Fibroblast of skin of abdomen (primary cell): ENCODE results near the gene RAC2.
A peak's percentile ranks its signal among the peaks of the same experiment; 100 is the strongest.

Experiments used
- DNase-seq: peaks from one replicate; pipeline ENCODE4 v3.0.0-alpha.2; 2013

The RAC2 gene

GRCh38 chr22:37186228-37186996 is 57.7 kb downstream of the RAC2 start:
- DNase-seq: peak; percentile 82

GRCh38 chr22:37185646-37186227 is 58.3 kb downstream of the RAC2 start:
- no peak for DNase-seq

- no peak for DNase-seq
Measured at GRCh38 chr22:37184816-37185541, 59.1 kb downstream of the RAC2 start.

- DNase-seq: no peak
Measured at GRCh38 chr22:37184380-37184755, 59.7 kb downstream of the RAC2 start.

DNA sequence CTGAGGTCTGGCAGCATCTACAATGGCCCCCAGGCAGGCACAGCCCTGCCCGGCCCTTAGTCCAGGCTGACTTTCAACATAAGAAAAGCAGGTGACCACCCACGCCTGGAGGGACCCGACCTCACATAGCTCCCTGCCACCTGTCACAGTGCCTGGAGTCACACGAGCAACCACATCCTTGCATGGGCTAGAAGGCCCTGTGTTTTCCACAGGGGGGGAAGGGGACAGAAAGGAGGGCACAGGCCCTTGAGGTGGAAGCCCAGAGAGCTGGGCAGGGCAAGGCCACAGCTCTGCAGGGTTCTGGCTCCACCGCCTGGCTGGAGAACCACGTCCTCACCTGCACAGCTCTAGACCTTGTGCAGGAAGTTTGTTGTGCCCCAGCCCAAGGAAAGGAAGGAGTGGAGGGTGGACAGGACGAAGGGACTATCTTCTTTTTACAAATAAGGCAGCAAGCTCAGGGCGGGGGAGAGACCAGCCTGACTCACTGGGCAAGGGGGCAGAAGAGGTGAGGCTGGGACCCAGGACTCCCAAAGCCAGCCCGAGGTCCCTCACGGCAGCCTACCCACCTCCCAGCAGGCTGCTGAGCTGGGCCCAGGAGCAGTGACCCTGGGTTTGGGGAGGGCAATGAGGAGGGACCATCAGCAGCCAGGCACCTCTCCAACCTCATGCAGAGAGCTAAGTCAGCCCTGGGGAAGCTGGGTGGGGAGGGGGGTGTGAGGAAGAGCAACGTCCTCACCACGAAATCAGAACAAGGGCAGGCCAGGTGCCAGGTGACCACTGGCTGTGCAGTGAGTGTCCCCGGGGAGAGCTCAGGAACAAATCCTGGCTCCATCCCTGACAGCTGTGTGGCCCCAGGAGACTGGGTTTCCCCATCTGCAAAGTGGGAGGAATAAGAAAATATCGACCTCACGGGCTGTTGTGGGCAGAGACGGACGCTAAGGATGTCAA is 60.4 kb downstream of the RAC2 start:
- no peak for DNase-seq

- no peak for DNase-seq
Measured at GRCh38 chr22:37182949-37183245, 61.2 kb downstream of the RAC2 start.

- no peak for DNase-seq
Measured at GRCh38 chr22:37182101-37182948, 61.7 kb downstream of the RAC2 start.

GRCh38 chr22:37181681-37182080 is 62.4 kb downstream of the RAC2 start:
- DNase-seq: no peak

DNA sequence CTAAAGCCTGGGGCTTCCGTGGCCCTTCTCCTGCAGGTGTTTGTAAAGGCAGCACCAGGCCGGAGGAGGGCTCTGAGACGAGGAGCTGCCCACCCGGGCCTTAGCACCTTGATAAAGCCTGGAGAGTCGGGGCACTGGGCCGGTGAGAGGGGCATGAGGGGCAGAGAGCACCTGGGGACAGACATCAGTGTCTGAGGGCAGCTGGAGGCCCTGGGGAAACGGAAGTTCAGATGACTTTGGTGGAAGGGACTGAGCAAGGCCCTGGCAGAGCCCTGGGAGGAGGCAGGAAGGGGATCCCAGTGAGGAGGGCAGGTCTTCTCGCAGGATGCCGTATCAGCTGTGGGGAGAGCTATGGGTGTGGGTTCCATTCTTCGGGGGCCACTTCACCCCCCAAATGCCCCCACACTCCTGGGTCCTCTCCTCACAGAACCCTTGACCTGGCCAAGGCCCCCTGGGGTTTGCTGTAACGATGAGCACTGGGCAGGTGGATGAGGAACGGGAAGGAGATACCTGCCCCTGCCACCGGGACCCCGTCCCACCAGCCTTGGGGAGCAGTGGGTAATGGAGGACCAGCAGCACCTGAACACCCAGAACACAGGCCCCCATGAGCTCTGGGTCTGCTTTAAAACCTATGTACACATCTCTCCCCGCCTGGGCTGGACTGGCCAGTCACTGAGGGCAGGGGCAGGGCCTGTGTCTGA is 63.4 kb downstream of the RAC2 start:
- DNase-seq: no peak

- DNase-seq: no peak
Measured at GRCh38 chr22:37179622-37180420, 64.2 kb downstream of the RAC2 start.

DNA sequence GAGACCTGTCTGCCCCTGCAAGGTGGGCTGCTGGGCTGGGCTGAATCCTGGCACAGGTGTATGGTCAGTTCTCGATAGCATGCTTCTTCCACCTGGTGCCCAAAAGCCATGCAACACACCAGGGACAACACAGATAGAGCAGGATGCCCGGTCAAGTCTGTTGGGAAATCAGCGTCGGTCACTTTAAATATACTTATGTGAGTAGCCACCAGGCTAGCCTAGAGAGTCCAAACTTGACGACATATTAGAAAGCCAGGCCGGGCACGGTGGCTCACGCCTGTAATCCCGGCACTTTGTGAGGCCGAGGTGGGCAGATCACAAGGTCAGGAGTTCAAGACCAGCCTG is 65.0 kb downstream of the RAC2 start:
- no peak for DNase-seq

DNA sequence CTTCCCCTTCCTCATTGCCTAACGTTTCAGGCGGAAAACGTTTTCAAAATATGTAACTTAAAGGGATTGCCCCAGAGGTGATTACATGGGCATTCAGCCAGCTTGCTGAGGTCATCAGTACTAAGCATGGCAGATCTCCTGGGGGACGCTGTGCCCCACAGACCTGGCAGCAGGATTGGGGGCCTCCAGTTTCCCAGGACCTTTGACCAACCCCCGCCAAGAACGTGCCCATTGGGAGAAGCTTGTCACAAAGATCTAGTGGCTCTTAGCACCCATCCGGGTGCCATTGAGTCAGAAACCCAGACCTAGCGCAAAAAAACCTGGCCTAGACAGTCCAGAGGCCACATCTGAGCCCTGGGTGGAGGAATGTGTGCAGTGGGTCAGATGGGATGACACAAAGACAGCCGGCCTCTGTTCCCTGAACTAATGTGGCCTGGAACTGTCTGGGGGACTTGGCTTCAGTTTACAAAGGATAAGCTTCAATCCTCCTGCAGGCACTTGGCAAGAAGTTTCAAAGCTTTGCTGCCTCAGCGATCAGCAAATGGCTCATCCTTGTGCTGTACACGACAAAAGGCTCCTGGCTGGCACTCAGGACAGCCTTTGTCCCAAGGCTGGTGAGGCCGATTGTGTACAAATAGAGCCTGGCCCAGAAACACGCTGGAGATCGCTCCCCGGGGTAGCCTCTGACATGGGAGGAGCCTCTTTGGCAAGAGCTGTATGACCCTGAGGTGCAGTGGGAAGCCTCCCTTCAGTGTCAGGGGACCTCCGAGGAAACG is 65.5 kb downstream of the RAC2 start:
- DNase-seq: no peak

- DNase-seq: no peak
Measured at GRCh38 chr22:37177755-37178154, 66.3 kb downstream of the RAC2 start.

DNA sequence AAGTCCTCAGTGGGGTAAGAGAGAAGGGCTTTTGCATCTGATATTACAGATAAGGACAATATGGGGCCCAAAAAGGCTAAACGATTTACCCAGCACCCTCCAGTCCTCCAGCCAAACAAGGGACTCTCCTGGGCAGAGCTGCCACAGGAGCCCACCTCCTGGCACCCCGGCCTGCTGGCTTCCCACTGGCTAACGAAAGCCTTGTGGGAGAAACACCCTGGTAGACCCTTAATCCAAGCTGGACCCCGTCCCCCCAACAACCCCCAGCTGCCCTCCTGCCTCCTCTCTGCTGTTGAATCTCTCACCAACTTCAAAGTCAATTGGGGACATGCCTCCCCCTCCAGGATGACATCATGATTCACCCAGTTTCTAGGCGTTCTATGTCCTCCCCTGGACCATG is 66.8 kb downstream of the RAC2 start:
- no peak for DNase-seq

GRCh38 chr22:37176464-37177061 is 67.5 kb downstream of the RAC2 start:
- DNase-seq: peak; percentile 92

GRCh38 chr22:37175414-37176281 is 68.4 kb downstream of the RAC2 start:
- DNase-seq: no peak
